HepG2 (cell line): ENCODE results near the gene CCDC57. TPM values are rescaled to one million over a fixed set of nuclear protein-coding genes. Genes with fewer than 3 reads are reported as not detected.

Experiments
- ARNT ChIP-seq: fragments of 450-650 bp; IDR thresholded peaks from 2 replicates; pipeline ENCODE4 v1.6.1; 2017
- HMGXB3 ChIP-seq: sonication (generic); formaldehyde crosslinking; IDR thresholded peaks from 2 replicates; pipeline ENCODE4 v1.4.0; 2020; ENCODE audit warnings: missing genetic modification reagents, borderline replicate concordance
- HMGXB4 ChIP-seq, 2 experiments: sonication (generic) in 1 of 2; formaldehyde crosslinking in 1 of 2; IDR thresholded peaks; 2 replicates each; pipeline versions ENCODE4 v1.4.0 to v1.6.1; 2018 to 2020; ENCODE audit warnings: missing genetic modification reagents in 2 of 2, borderline replicate concordance in 1 of 2, low read depth in 1 of 2, mild to moderate bottlenecking in 1 of 2, missing biosample characterization in 1 of 2
- KDM4B ChIP-seq: sonication (generic); formaldehyde crosslinking; IDR thresholded peaks from 2 replicates; pipeline ENCODE4 v1.4.0; 2020; ENCODE audit warnings: missing genetic modification reagents
- KLF12 ChIP-seq: sonication (generic); formaldehyde crosslinking; IDR thresholded peaks from 2 replicates; pipeline ENCODE4 v1.4.0; 2020; ENCODE audit warnings: missing genetic modification reagents, borderline replicate concordance
- NR2C2 ChIP-seq: sonication (generic); formaldehyde crosslinking; IDR thresholded peaks from 2 replicates; pipeline ENCODE4 v1.4.0; 2020; ENCODE audit warnings: missing genetic modification reagents, mild to moderate bottlenecking, moderate library complexity, borderline replicate concordance
- SCMH1 ChIP-seq: sonication (generic); formaldehyde crosslinking; IDR thresholded peaks from 2 replicates; pipeline ENCODE4 v1.9.0; 2021; ENCODE audit warnings: missing genetic modification reagents, mild to moderate bottlenecking, borderline replicate concordance
- ZBTB7A ChIP-seq: sonication (generic); formaldehyde crosslinking; IDR thresholded peaks from 2 replicates; pipeline ENCODE4 v1.8.0; 2022; ENCODE audit warnings: mild to moderate bottlenecking, missing genetic modification reagents
- ZNF367 ChIP-seq: sonication (generic); formaldehyde crosslinking; IDR thresholded peaks from 2 replicates; pipeline ENCODE4 v1.4.0; 2020; ENCODE audit warnings: missing genetic modification reagents, borderline replicate concordance
- polyA plus RNA-seq, 8 experiments: library from polyadenylated mRNA; depleted of rRNA in 3 of 8; stranded (reverse) in 7 of 8; unstranded in 1 of 8; fragments of >200 nt; fragmentation: Illumina TruSeq in 4 of 8; extraction: Trizol in 4 of 8; gene quantifications; 2 replicates each; pipeline versions ENCODE4 v1.2.1 to v1.2.3, GENCODE V29; 2011 to 2016; ENCODE audit warnings: low read depth in 4 of 8, missing spikeins in 1 of 8, mixed read lengths in 1 of 8; ENCODE audit not compliant: insufficient read depth in 1 of 8
- total RNA-seq, 5 experiments: library from RNA; depleted of rRNA; stranded (reverse); fragments of >200 nt; fragmentation: Illumina TruSeq; extraction: Trizol; gene quantifications; 2 replicates each; pipeline ENCODE4 v1.2.3, GENCODE V29; 2016; ENCODE audit warnings: low read depth in 1 of 5
- TF ChIP-seq, protein P1 (sequence below): sonication (generic); formaldehyde crosslinking; IDR thresholded peaks from 2 replicates; pipeline ENCODE4; 2020; ENCODE audit warnings: missing genetic modification reagents, mild to moderate bottlenecking, borderline replicate concordance
- TF ChIP-seq, protein P2 (sequence below): sonication (generic); formaldehyde crosslinking; IDR thresholded peaks from 2 replicates; pipeline ENCODE4 v1.8.0; 2023; ENCODE audit warnings: mild to moderate bottlenecking, missing genetic modification reagents
- TF ChIP-seq, protein P3 (sequence below): sonication (generic); formaldehyde crosslinking; IDR thresholded peaks from 2 replicates; pipeline ENCODE4 v1.9.0; 2021; ENCODE audit warnings: missing genetic modification reagents, borderline replicate concordance

CCDC57 gene
- total and polyA plus RNA-seq, 2 of the 13 experiments (the other 11 are each of a cell fraction or from before 2014, with no cell fraction given), result 59.3 to 59.9 TPM

GRCh38 chr17:82227629-82228277, 15.1 kb upstream of the CCDC57 start (continued):
- TF ChIP-seq, protein P1, sequence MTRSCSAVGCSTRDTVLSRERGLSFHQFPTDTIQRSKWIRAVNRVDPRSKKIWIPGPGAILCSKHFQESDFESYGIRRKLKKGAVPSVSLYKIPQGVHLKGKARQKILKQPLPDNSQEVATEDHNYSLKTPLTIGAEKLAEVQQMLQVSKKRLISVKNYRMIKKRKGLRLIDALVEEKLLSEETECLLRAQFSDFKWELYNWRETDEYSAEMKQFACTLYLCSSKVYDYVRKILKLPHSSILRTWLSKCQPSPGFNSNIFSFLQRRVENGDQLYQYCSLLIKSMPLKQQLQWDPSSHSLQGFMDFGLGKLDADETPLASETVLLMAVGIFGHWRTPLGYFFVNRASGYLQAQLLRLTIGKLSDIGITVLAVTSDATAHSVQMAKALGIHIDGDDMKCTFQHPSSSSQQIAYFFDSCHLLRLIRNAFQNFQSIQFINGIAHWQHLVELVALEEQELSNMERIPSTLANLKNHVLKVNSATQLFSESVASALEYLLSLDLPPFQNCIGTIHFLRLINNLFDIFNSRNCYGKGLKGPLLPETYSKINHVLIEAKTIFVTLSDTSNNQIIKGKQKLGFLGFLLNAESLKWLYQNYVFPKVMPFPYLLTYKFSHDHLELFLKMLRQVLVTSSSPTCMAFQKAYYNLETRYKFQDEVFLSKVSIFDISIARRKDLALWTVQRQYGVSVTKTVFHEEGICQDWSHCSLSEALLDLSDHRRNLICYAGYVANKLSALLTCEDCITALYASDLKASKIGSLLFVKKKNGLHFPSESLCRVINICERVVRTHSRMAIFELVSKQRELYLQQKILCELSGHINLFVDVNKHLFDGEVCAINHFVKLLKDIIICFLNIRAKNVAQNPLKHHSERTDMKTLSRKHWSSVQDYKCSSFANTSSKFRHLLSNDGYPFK (CRISPR knock-in tag), result 0 out of 2 replicates have a peak, but pooled peaks have one; percentile 7
- TF ChIP-seq ZBTB7A (CRISPR knock-in tag) (peak; percentile 38), ARNT (no peak), NR2C2 (CRISPR knock-in tag) (no peak), ZNF367 (0 out of 2 replicates have a peak, but pooled peaks have one; percentile 13), KDM4B (no peak), KLF12 (CRISPR knock-in tag) (no peak), SCMH1 (CRISPR knock-in tag) (no peak), HMGXB4 (CRISPR knock-in tag; IDR thresholded peaks at IDR 0.05; ENCODE audit: borderline replicate concordance in 1 of 2, low read depth in 1 of 2) (no peak), HMGXB3 (CRISPR knock-in tag) (no peak)
- TF ChIP-seq, protein P2, sequence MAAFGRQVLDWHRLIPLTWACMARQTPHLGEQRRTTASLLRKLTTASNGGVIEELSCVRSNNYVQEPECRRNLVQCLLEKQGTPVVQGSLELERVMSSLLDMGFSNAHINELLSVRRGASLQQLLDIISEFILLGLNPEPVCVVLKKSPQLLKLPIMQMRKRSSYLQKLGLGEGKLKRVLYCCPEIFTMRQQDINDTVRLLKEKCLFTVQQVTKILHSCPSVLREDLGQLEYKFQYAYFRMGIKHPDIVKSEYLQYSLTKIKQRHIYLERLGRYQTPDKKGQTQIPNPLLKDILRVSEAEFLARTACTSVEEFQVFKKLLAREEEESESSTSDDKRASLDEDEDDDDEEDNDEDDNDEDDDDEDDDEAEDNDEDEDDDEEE (CRISPR knock-in tag), result no peak
- TF ChIP-seq, protein P3, sequence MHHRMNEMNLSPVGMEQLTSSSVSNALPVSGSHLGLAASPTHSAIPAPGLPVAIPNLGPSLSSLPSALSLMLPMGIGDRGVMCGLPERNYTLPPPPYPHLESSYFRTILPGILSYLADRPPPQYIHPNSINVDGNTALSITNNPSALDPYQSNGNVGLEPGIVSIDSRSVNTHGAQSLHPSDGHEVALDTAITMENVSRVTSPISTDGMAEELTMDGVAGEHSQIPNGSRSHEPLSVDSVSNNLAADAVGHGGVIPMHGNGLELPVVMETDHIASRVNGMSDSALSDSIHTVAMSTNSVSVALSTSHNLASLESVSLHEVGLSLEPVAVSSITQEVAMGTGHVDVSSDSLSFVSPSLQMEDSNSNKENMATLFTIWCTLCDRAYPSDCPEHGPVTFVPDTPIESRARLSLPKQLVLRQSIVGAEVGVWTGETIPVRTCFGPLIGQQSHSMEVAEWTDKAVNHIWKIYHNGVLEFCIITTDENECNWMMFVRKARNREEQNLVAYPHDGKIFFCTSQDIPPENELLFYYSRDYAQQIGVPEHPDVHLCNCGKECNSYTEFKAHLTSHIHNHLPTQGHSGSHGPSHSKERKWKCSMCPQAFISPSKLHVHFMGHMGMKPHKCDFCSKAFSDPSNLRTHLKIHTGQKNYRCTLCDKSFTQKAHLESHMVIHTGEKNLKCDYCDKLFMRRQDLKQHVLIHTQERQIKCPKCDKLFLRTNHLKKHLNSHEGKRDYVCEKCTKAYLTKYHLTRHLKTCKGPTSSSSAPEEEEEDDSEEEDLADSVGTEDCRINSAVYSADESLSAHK, result no peak
